A549 (cell line): ENCODE measurements around the gene TBX2.

Source experiments
- ESRRA ChIP-seq: fragments of 150-350 bp; IDR thresholded peaks from 2 replicates; pipeline ENCODE4 v1.6.1; 2014; ENCODE audit warnings: mild to moderate bottlenecking, low read length, borderline replicate concordance
- HEYL ChIP-seq: fragments of 250-450 bp; sonication (Bioruptor Pico); IDR thresholded peaks from 2 replicates; pipeline ENCODE4 v1.8.0; 2021; ENCODE audit warnings: mild to moderate bottlenecking, moderate library complexity
- HOXA7 ChIP-seq: fragments of 250-450 bp; sonication (Bioruptor Pico); IDR thresholded peaks from 2 replicates; pipeline ENCODE4 v1.5.0; 2020; ENCODE audit warnings: mild to moderate bottlenecking, moderate library complexity
- NPAS2 ChIP-seq: fragments of 250-450 bp; sonication (Bioruptor Pico); IDR thresholded peaks from 2 replicates; pipeline ENCODE4 v1.8.0; 2022; ENCODE audit warnings: mild to moderate bottlenecking, moderate library complexity, borderline replicate concordance
- POLR2A ChIP-seq: IDR thresholded peaks from 2 replicates; pipeline ENCODE4 v1.6.1; 2012; ENCODE audit warnings: mild to moderate bottlenecking, low read length
- RAD21 ChIP-seq, 2 experiments: fragments of >200 bp in 1 of 2; sonication (Bioruptor Twin) in 1 of 2; formaldehyde crosslinking in 1 of 2; IDR thresholded peaks in 1 of 2; conservative IDR thresholded peaks in 1 of 2; 2 replicates in 1 of 2; 3 replicates in 1 of 2; pipeline ENCODE4 v1.6.1; 2012 to 2018; ENCODE audit warnings: inconsistent platforms in 1 of 2
- SMC3 ChIP-seq: fragments of >200 bp; sonication (Bioruptor Twin); formaldehyde crosslinking; IDR thresholded peaks from 3 replicates; pipeline ENCODE4 v1.6.1; 2018; ENCODE audit warnings: inconsistent platforms
- ZSCAN20 ChIP-seq: fragments of 250-450 bp; sonication (Bioruptor Pico); IDR thresholded peaks from 2 replicates; pipeline ENCODE4 v1.8.0; 2022; ENCODE audit warnings: mild to moderate bottlenecking, moderate library complexity
- TF ChIP-seq, protein P1 (sequence below): IDR thresholded peaks from 2 replicates; pipeline ENCODE4 v1.6.1; 2012; ENCODE audit warnings: low read depth, borderline replicate concordance
- TF ChIP-seq, protein P2 (sequence below): fragments of >200 bp; sonication (Bioruptor Twin); formaldehyde crosslinking; IDR thresholded peaks from 3 replicates; pipeline ENCODE4 v1.5.1; 2016
- TF ChIP-seq, protein P3 (sequence below): fragments of 200-600 bp; sonication (generic); IDR thresholded peaks from 2 replicates; pipeline ENCODE4 v1.6.1; 2016; ENCODE audit warnings: antibody characterized with exemption, mild to moderate bottlenecking, moderate library complexity

DNA sequence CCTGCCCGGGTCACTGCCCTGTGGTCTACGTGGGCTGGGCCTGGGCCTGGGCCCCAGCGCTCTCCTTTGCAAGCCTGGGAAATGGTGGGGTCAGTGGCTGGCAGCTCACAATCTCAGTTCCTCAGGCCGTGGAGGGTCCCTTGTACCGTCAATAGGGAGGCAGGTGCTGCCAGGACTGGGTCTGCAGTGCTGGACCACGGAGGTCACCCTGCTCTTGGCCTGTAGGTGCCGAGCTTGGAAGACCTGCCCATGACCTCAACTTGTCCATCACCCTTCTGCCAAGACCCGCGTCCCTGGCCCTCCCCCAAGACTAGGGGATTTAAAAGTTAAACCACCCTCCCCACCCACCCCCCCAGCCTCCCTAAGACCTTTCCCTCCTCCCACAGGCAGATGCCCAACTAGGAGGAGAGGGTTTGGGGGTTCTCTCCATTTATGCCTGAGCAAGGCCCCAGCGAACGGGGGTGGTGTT, 2.5 kb downstream of the TBX2 start:
- TF ChIP-seq ESRRA (no peak), ZSCAN20 (no peak), POLR2A (no peak), SMC3 (no peak), RAD21 (conservative IDR thresholded peaks at IDR 0.05 in 1 of 2, IDR thresholded peaks at IDR 0.05 in 1 of 2) (no peak), HEYL (no peak), NPAS2 (CRISPR knock-in tag) (no peak), HOXA7 (CRISPR knock-in tag) (no peak)
- TF ChIP-seq, protein P1, sequence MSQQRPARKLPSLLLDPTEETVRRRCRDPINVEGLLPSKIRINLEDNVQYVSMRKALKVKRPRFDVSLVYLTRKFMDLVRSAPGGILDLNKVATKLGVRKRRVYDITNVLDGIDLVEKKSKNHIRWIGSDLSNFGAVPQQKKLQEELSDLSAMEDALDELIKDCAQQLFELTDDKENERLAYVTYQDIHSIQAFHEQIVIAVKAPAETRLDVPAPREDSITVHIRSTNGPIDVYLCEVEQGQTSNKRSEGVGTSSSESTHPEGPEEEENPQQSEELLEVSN, result no peak
- TF ChIP-seq, protein P2, sequence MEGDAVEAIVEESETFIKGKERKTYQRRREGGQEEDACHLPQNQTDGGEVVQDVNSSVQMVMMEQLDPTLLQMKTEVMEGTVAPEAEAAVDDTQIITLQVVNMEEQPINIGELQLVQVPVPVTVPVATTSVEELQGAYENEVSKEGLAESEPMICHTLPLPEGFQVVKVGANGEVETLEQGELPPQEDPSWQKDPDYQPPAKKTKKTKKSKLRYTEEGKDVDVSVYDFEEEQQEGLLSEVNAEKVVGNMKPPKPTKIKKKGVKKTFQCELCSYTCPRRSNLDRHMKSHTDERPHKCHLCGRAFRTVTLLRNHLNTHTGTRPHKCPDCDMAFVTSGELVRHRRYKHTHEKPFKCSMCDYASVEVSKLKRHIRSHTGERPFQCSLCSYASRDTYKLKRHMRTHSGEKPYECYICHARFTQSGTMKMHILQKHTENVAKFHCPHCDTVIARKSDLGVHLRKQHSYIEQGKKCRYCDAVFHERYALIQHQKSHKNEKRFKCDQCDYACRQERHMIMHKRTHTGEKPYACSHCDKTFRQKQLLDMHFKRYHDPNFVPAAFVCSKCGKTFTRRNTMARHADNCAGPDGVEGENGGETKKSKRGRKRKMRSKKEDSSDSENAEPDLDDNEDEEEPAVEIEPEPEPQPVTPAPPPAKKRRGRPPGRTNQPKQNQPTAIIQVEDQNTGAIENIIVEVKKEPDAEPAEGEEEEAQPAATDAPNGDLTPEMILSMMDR, result no peak
- TF ChIP-seq, protein P3, sequence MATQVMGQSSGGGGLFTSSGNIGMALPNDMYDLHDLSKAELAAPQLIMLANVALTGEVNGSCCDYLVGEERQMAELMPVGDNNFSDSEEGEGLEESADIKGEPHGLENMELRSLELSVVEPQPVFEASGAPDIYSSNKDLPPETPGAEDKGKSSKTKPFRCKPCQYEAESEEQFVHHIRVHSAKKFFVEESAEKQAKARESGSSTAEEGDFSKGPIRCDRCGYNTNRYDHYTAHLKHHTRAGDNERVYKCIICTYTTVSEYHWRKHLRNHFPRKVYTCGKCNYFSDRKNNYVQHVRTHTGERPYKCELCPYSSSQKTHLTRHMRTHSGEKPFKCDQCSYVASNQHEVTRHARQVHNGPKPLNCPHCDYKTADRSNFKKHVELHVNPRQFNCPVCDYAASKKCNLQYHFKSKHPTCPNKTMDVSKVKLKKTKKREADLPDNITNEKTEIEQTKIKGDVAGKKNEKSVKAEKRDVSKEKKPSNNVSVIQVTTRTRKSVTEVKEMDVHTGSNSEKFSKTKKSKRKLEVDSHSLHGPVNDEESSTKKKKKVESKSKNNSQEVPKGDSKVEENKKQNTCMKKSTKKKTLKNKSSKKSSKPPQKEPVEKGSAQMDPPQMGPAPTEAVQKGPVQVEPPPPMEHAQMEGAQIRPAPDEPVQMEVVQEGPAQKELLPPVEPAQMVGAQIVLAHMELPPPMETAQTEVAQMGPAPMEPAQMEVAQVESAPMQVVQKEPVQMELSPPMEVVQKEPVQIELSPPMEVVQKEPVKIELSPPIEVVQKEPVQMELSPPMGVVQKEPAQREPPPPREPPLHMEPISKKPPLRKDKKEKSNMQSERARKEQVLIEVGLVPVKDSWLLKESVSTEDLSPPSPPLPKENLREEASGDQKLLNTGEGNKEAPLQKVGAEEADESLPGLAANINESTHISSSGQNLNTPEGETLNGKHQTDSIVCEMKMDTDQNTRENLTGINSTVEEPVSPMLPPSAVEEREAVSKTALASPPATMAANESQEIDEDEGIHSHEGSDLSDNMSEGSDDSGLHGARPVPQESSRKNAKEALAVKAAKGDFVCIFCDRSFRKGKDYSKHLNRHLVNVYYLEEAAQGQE, result no peak
